ENCODE measurements around the gene NUP54. TPM values are rescaled to one million over a fixed set of nuclear protein-coding genes. Genes with fewer than 3 reads are reported as not detected.

Gene NUP54
- total RNA-seq, 2 donors from 2014 or later, result 78.6 to 88.5 TPM

DNA sequence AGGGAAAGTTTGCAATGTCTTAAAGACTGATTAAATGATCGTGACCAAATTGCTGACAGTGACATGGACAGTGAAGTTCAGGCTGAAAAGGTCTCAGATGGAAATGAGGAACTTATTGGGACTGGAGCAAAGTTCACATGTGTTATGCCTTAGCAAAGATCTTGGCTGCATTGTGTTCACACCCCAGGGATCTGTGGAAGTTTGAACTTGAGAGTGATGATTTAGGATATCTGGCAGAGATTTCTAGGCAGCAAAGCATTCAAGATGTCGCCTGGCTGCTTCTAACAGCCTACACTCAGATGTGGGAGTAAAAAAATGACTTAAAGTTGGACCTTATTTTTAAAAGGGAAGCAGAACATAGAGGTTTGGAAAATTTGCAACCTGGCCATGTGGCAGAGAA is 44.0 kb upstream of the NUP54 start:
- TF ChIP-seq, protein P1, sequence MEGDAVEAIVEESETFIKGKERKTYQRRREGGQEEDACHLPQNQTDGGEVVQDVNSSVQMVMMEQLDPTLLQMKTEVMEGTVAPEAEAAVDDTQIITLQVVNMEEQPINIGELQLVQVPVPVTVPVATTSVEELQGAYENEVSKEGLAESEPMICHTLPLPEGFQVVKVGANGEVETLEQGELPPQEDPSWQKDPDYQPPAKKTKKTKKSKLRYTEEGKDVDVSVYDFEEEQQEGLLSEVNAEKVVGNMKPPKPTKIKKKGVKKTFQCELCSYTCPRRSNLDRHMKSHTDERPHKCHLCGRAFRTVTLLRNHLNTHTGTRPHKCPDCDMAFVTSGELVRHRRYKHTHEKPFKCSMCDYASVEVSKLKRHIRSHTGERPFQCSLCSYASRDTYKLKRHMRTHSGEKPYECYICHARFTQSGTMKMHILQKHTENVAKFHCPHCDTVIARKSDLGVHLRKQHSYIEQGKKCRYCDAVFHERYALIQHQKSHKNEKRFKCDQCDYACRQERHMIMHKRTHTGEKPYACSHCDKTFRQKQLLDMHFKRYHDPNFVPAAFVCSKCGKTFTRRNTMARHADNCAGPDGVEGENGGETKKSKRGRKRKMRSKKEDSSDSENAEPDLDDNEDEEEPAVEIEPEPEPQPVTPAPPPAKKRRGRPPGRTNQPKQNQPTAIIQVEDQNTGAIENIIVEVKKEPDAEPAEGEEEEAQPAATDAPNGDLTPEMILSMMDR (conservative IDR thresholded peaks at IDR 0.05), result no peak
- H3K36me3 Mint-ChIP-seq (ENCODE audit: low read depth), result peaks cover 58% of the 10 kb centered on the region
- Histone ChIP-seq H3K36me3 (ENCODE audit: control insufficient read depth, insufficient read depth, low read length) (peaks cover 19% of the 10 kb centered on the region), H3K27ac (ENCODE audit: low read depth, low read length) (no peak overlapping the region), H3K9ac (ENCODE audit: extremely low read depth, low read length, poor library complexity, severe bottlenecking) (no peak overlapping the region), H3K27me3 (ENCODE audit: control insufficient read depth, insufficient read depth, low read length, poor library complexity, severe bottlenecking) (no peaks in the 10 kb centered on the region), H3K4me3 (ENCODE audit: low read length) (no peak overlapping the region), H3K4me1 (ENCODE audit: control insufficient read depth, insufficient read depth, low read length) (no peaks in the 10 kb centered on the region), H3K9me3 (ENCODE audit: control insufficient read depth, low read length) (peaks cover 19% of the 10 kb centered on the region)
- WGBS, 2 experiments (ENCODE audit: insufficient coverage in 1 of 2, insufficient read length in 1 of 2), result 90 to 100% methylated on average over 2 of the region's 2 CpGs
- DNase-seq, result no peak
- no peaks in the 10 kb centered on the region for H3K27me3 Mint-ChIP-seq (ENCODE audit: insufficient read depth)
- H3K9me3 Mint-ChIP-seq, result peaks cover 27% of the 10 kb centered on the region
- H3K4me3 Mint-ChIP-seq, result no peak overlapping the region
- H3K4me1 Mint-ChIP-seq, result no peaks in the 10 kb centered on the region
- no peak overlapping the region for H3K27ac Mint-ChIP-seq

DNA sequence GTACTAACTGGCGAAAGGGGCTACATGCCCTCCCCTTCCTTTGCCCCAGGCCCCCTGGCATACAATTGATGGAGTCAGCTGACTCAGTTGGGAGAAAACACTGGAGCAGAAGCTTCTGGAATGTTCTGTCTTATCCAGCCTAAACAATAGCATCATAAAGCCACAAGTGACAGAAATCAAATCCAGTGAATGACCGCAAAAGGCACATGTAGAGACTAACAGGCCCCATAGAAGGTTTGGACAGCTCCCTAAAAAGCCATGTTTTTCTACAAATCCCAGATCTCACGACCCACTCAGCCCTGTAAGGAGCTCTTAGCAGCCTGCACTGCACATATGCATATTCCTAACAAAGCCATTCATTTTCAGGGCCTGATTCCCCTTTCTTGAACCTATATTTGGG is 40.4 kb upstream of the NUP54 start:
- peaks cover 30% of the 10 kb centered on the region for H3K36me3 ChIP-seq (ENCODE audit: control insufficient read depth, insufficient read depth, low read length)
- no peaks in the 10 kb centered on the region for H3K27me3 Mint-ChIP-seq (ENCODE audit: insufficient read depth)
- H3K27ac ChIP-seq (ENCODE audit: low read depth, low read length), result no peak overlapping the region
- H3K27ac Mint-ChIP-seq, result no peak overlapping the region
- TF ChIP-seq, protein P1 (conservative IDR thresholded peaks at IDR 0.05), result no peak
- H3K4me1 ChIP-seq (ENCODE audit: control insufficient read depth, insufficient read depth, low read length), result no peaks in the 10 kb centered on the region
- H3K9me3 ChIP-seq (ENCODE audit: control insufficient read depth, low read length), result peaks cover 19% of the 10 kb centered on the region
- H3K9ac ChIP-seq (ENCODE audit: extremely low read depth, low read length, poor library complexity, severe bottlenecking), result no peak overlapping the region
- DNase-seq, result no peak
- H3K27me3 ChIP-seq (ENCODE audit: control insufficient read depth, insufficient read depth, low read length, poor library complexity, severe bottlenecking), result no peaks in the 10 kb centered on the region
- peaks cover 23% of the 10 kb centered on the region for H3K9me3 Mint-ChIP-seq
- H3K36me3 Mint-ChIP-seq (ENCODE audit: low read depth), result peaks cover 50% of the 10 kb centered on the region
- H3K4me1 Mint-ChIP-seq, result peaks cover 7% of the 10 kb centered on the region
- H3K4me3 ChIP-seq (ENCODE audit: low read length), result no peak overlapping the region
- no peak overlapping the region for H3K4me3 Mint-ChIP-seq
- WGBS, 2 experiments (ENCODE audit: insufficient coverage in 1 of 2, insufficient read length in 1 of 2), result 73 to 90% methylated on average over 2 to 3 of the region's 3 CpGs

DNA sequence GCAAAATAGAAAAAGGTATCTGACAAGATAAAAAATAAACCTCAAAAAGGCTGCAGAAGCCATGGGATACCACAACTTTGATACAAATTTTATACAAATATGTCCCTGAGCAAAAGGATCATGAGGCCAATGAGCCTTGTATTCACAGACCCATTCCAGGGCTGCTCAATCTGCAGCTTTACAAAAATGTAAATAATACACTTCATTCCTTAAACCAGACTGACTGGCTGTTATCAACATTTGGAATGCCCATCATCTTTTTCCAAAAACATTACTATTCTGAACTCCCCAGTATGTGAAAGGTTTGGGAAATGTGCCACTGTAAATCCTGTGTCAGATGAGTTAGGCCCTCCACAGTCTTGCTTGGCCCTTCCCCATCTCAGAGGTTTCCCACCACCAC is 40.0 kb upstream of the NUP54 start:
- Histone ChIP-seq H3K36me3 (ENCODE audit: control insufficient read depth, insufficient read depth, low read length) (peaks cover 29% of the 10 kb centered on the region), H3K9ac (ENCODE audit: extremely low read depth, low read length, poor library complexity, severe bottlenecking) (no peak overlapping the region), H3K9me3 (ENCODE audit: control insufficient read depth, low read length) (peaks cover 15% of the 10 kb centered on the region), H3K4me1 (ENCODE audit: control insufficient read depth, insufficient read depth, low read length) (no peaks in the 10 kb centered on the region), H3K4me3 (ENCODE audit: low read length) (no peak overlapping the region), H3K27ac (ENCODE audit: low read depth, low read length) (no peak overlapping the region), H3K27me3 (ENCODE audit: control insufficient read depth, insufficient read depth, low read length, poor library complexity, severe bottlenecking) (no peaks in the 10 kb centered on the region)
- H3K4me3 Mint-ChIP-seq, result no peak overlapping the region
- no peak for DNase-seq
- peaks cover 7% of the 10 kb centered on the region for H3K4me1 Mint-ChIP-seq
- H3K27me3 Mint-ChIP-seq (ENCODE audit: insufficient read depth), result no peaks in the 10 kb centered on the region
- peaks cover 46% of the 10 kb centered on the region for H3K36me3 Mint-ChIP-seq (ENCODE audit: low read depth)
- TF ChIP-seq, protein P1 (conservative IDR thresholded peaks at IDR 0.05), result no peak
- H3K9me3 Mint-ChIP-seq, result peaks cover 18% of the 10 kb centered on the region
- H3K27ac Mint-ChIP-seq, result no peak overlapping the region
